Measurements from ENCODE around the gene SPACA4. TPM values are rescaled to one million over a fixed set of nuclear protein-coding genes. Genes with fewer than 3 reads are reported as not detected.

SPACA4 gene
- total and polyA plus RNA-seq, 9 of the 15 experiments (the other 6 are each of a cell fraction or from before 2014, with no cell fraction given), result not detected

- no peak for TF ChIP-seq CHD7 (IDR thresholded peaks at IDR 0.05; ENCODE audit: low read depth, low read length)
- TF ChIP-seq FIP1L1 (IDR thresholded peaks at IDR 0.05; ENCODE audit: low read depth, low read length, poor library complexity, severe bottlenecking), result peak; percentile 80
- peak; percentile 90 for TF ChIP-seq KDM5B (IDR thresholded peaks at IDR 0.05; ENCODE audit: insufficient replicate concordance, low read depth, low read length)
- TF ChIP-seq ZNF41 (CRISPR knock-in tag; conservative IDR thresholded peaks at IDR 0.05), result no peak
- TF ChIP-seq, protein P1, sequence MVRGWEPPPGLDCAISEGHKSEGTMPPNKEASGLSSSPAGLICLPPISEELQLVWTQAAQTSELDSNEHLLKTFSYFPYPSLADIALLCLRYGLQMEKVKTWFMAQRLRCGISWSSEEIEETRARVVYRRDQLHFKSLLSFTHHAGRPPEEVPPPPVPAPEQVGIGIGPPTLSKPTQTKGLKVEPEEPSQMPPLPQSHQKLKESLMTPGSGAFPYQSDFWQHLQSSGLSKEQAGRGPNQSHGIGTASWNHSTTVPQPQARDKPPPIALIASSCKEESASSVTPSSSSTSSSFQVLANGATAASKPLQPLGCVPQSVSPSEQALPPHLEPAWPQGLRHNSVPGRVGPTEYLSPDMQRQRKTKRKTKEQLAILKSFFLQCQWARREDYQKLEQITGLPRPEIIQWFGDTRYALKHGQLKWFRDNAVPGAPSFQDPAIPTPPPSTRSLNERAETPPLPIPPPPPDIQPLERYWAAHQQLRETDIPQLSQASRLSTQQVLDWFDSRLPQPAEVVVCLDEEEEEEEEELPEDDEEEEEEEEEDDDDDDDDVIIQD (CRISPR knock-in tag; IDR thresholded peaks at IDR 0.05), result no peak
- TF ChIP-seq FOXJ2 (tag; IDR thresholded peaks at IDR 0.05), result no peak; the same call in 1 of the 2 replicates
- no peak for TF ChIP-seq NONO (IDR thresholded peaks at IDR 0.05; ENCODE audit: low read depth in 2 of 2, low read length in 1 of 2)
- TF ChIP-seq KDM1A (IDR thresholded peaks at IDR 0.05), result no peak
- TF ChIP-seq, protein P2, sequence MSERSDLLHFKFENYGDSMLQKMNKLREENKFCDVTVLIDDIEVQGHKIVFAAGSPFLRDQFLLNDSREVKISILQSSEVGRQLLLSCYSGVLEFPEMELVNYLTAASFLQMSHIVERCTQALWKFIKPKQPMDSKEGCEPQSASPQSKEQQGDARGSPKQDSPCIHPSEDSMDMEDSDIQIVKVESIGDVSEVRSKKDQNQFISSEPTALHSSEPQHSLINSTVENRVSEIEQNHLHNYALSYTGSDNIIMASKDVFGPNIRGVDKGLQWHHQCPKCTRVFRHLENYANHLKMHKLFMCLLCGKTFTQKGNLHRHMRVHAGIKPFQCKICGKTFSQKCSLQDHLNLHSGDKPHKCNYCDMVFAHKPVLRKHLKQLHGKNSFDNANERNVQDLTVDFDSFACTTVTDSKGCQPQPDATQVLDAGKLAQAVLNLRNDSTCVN (CRISPR knock-in tag; IDR thresholded peaks at IDR 0.05), result no peak
- TF ChIP-seq TGIF2 (CRISPR knock-in tag; IDR thresholded peaks at IDR 0.05), result no peak
- TF ChIP-seq MTA1 (IDR thresholded peaks at IDR 0.05; ENCODE audit: borderline replicate concordance), result peak; percentile 100
- TF ChIP-seq NCOA6 (IDR thresholded peaks at IDR 0.05), result peak; percentile 93
- TF ChIP-seq POLR2AphosphoS2 (IDR thresholded peaks at IDR 0.05; ENCODE audit: low read length), result peak; percentile 88
- no peak for TF ChIP-seq ZNF77 (CRISPR knock-in tag; IDR thresholded peaks at IDR 0.05)
Observed at GRCh38 chr19:48618916-48619691, 12.6 kb downstream of the SPACA4 start, which contains the start of the genes RPL18 and SPHK2 (continued).
